HG02938 (cell line): ENCODE results near the gene MTAP.

ENCODE experiments used
- ATAC-seq: cut with Tn5 transposase; IDR thresholded peaks from one replicate; pipeline ENCODE4 v1.9.1; 2021; ENCODE audit warnings: mild to moderate bottlenecking, moderate library complexity; ENCODE audit not compliant: unreplicated experiment

The MTAP gene

DNA sequence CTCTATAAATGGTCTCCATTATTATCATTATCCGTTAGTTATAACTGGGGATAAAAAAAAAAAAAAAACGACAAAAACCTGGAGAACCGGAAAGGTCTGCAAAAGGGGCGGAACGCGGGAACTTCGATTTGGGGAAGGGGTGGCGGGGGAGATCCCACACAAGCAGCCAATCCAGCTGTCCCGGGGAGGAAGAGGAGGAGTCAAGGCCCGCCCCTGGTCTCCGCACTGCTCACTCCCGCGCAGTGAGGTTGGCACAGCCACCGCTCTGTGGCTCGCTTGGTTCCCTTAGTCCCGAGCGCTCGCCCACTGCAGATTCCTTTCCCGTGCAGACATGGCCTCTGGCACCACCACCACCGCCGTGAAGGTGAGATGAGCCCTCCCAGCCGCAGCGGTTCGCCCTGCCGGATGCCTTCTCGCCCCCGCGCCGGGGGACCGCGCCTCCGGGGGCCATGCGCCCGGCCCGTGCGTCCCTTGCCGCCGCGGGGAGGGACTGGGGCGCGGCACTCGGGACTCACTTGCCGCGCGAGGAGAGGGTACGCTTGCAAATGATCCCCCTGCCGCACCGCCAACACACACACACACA lies at the start of gene MTAP:
MTAP (plus strand) TSS at position 219 of the 583 bp plus-strand sequence; CDS start at position 332, 113 bp downstream.
- peak; percentile 78 for ATAC-seq

DNA sequence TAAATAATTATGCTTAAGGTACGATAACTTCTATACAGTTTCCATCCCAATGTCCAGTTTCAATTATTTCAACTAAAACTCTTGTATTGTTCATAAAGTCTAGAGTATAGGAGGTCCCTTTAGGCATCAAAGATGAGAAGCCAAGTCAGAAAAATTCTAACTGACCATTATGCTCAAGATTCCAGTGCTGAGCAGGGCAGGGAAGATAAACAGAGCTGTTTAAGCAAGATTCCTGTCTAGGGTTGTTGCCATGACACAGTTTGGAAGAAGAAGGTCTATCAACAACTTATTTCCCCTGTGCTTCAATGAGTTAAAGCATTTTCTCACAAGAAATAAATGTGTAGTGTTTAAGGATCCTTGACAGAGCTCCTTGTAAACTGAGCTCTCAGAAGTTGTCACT lies 48.9 kb upstream of the MTAP start:
- no peak for ATAC-seq

DNA sequence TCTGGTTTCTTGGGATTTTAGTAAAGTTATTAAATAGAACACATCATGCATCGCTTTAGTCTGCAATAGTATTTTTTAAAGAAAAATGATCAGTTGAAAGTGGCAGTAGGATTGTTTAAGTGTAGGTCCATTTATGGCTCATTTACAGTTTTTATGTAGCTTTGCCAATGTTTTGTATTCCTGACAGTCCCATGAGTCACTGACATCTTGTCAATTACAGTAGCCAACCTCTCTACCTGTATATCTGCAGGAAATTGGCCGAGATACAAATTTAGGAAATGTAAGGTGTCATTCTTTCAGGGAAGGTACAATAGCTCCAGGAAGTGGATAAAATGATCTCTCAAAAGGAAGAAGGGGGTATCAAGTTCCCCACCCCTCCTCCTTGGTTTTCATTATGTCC lies 47.7 kb upstream of the MTAP start:
- no peak for ATAC-seq

DNA sequence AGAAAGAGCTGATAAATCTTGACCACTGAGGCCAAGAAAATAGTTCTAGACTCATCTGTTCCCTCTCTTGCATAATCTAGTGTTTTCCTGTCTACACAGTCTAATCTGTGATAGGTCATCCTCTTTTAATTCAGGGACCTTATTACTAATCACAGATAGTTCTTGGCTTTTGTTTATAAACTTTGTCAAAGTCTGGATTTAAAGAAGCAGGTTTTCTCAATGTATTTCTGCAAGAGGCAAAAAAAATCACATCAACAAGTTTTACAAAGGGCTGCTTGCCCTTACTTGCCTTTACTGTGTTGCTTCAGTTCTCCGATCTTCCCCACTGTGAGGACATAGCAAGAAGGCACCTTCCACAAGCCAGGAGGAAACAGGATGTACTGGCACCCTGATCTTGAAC lies 43.9 kb upstream of the MTAP start:
- no peak for ATAC-seq

DNA sequence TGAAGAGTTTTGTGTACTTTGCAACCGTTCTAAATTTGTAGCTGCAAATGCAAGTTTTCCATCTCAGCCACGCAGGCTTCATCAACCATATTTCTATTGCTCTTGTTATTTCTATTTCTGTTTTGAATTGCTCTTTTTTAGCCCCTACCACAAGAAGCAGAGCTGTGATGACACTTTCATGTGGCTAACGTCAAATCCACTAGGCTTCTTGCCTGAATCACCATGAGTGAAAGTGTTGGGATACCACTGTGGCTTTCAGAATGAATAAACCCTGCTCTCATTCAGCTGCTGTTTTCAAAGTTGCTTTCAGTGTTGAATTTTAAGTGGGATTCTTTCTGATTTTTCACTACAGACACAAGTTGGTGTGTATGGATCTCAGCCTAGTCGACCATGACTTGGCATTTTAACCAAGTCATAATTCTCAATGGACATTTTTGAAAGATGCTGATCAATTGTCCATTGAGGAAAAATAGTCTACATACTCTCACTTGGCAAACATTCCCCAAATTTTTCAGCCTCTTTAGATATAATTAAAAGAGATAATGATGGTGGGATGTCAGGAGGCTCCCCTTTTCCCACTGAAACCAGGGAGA lies 41.0 kb upstream of the MTAP start:
- ATAC-seq: peak; percentile 89

DNA sequence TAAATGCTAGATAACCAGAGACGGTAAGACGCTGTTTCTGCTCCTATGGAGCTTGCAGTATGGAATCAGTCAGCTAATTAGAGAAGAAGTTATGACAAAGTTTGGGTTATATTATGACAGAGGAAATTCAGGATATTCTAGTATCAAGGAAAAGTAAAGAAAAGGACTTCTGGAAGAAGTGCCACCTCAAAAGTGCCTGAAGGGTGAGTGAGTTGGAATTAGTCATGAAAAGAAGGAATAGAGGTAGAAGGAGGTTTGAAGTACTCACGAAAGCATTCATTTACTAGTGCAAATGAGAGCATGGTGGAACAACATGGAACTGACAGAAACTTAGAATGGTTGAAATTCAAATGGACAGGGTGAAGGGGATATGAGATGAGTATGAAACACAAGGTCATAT lies 40.4 kb upstream of the MTAP start:
- no peak for ATAC-seq

DNA sequence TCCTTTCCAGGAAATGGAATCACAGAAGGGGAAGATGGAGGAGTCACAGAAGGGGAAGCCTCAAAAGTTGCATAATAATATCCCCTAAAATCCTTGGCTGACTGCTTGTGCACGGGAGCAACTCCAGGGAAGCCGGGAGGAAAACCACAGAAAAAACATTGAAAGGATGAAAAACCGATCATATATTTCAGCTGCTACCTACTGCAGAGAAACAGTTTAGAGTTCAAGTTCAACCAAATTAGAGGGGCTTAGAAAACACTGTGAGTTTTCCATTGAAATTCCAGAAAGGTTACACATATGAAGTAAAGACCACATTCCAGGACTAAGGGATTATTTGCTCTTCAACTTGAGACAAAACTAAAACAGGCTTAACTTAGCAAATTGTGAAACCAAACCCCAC lies 37.6 kb upstream of the MTAP start:
- ATAC-seq: no peak

DNA sequence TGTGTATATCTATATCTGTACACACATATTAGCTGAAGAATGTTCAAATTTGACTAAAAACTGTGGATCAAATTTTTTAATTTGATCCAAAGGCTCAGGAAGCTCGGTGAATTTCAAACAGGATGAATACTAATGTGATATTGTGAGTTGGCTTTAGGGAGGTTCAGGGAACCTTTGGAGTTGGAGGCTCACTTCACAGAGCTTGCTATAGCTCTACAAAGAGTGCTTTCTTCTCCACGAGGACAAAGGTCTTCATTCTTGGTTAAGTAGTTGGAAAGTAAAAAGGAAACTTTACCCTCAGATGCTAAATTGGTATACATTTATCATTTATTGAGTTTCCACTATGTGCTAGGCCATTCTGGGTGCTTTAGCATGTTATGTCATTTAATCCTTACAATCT lies 36.3 kb upstream of the MTAP start:
- no peak for ATAC-seq

DNA sequence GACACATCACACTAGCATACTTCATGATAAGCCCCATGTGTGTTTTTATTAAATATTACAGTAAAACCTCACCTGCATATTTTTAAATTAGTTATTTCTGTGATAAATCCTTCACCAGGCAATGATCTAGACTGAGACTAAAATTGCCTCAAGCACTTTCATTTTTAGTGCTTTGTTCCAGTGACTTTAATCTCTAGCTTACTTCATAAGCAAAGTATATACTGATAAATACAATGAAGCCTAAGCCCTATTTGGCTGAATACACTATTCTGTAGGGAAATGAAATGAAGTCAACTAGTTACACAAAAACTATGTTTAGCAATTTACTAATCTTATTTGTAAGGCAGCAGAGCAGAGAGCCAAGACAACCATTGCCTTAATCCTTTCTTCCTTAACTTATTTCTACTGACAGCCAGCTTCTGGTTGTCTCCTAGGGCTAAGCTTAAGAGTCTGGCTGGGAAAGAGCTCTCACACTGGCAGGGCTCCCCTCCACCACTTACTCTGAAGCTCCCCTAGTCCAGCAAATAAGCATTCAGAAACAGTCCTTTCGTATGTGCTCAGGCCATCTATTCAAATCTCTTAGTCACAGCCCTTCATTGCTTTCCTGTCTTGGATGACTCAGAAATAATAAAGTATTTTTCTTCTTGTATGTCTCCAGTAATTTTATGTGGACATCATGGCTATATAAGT lies 31.4 kb upstream of the MTAP start:
- ATAC-seq: no peak

DNA sequence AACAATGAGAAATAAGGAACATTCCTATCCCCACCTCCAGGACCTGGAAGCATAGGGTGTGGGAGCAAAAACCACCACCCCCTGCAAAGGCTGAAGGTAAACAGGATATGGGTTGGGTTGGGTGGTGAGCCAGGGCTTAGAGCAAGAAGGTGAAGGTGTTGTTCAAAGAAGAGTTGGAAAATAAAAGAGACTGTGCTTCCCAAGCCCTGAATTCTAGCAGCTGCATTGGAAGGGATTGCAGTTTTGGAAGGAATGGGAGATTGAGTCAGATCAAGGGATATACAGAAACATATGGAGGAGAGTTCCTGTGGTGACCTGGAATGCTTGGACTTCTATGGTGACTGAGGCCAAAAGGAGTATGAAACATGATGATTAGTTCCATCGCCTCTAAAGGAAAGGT lies 24.7 kb upstream of the MTAP start:
- no peak for ATAC-seq

DNA sequence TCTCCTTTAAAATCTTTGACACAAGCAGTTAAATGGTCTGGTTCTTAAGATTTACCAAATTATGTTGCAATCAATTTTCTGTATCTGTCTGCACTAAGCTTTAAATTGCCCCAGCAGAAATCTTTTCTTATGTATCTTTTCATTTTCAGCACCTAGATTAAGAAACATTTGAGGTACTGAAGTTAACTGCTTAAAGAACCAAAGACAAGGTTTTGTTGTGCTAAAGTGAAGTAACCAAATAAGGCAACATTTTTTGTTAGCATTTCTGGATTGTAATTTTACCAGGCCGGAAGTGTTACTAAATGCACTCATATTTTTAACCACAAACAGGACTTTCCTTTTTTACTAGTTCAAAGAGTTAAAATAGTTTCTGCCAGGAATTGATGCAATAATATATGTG lies 24.1 kb upstream of the MTAP start:
- no peak for ATAC-seq

DNA sequence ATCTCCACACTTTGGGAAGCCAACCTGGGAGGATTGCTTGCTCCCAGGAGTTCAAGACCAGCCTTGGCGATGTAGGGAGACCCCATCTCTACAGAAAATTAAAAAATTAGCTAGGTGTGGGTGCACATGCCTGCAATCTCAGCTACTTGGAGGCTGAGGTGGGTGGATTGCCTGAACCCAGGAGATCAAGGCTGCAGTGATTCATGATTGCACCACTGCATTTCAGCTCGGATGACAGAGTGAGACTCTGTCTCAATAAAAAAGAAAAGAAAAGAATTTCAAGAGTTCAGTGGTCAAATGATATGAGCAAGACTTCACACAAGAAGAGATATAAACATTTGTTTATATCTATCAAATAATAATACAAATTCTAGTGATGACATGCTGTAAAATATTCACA lies 23.0 kb upstream of the MTAP start:
- no peak for ATAC-seq

DNA sequence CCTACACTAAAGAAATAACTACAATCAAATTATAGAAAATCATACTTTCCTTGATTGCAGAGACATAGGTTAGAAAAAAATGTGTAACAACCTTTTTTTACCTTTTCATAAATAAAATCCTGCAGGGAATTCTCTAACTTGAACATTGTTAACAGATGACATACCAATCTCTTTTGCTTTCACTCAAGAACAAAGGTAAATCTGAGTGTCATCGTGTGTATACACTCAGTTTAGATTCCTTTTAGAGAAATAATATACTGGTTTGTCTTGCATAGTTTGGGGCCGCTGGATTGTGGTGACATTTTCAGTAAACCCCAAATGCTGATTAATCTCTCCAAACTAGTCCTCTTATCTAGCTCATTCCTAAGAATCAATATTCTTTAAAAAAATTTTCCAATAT lies 20.8 kb upstream of the MTAP start:
- ATAC-seq: no peak

DNA sequence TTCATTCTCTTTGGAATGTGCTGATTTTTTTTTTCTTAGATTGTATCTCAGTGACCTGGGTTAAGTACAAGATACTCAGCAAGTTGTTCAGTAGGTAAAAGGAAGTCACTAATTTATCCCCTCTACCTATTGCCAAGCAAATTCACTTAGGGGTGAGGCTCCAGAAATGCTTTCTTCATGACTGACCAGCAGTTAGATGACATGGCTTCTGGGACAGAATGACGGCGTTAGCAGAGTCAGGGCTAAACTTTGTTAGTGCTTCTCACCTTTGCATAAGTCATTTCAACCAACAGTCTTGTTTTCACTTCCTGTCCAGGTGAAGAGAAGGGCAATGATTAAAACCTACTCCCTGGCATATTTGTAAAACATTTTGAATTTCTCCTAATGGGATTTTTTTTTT lies 20.2 kb upstream of the MTAP start:
- no peak for ATAC-seq

DNA sequence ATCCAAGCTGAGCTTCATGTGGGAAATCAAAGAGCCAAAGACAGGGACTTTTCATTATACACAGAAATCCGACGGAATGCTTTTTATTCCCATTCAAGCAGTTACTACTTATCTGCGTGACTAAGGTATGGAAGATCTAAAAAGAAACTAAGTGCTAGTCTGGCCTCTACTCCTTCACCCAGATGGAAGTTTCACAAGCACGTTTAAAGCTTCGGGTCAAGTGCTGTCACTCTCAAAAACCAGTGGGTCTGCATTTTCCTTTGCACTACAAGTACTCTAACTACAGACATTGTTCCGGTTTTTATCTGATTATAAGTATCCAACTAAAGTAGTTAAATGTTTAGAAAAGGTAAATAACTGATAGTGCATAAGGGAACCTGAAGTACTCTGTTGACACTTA lies 13.7 kb upstream of the MTAP start:
- no peak for ATAC-seq

DNA sequence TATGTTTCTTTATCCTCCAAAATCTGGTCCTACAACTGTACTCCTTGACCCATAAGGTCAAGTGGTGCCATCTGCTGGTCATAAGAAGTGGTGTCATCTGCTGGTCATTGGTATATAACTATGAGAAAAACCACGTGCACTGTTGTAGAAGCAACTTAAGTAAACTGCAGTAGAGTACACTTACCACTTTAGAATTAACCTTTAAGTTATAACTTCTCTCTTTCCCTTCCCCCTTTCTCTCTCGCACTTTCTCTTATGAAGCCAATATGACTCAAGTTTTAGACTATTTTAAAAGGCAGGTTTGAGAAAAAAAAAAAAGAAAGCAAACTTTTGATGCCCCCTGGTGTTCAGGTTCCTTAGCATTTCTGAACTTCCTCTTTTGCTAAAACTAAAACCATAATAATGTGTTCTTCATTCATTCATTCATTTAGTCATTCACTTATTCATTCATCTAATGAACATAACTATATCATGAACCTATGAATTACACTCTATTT lies 12.8 kb upstream of the MTAP start:
- peak; percentile 100 for ATAC-seq

DNA sequence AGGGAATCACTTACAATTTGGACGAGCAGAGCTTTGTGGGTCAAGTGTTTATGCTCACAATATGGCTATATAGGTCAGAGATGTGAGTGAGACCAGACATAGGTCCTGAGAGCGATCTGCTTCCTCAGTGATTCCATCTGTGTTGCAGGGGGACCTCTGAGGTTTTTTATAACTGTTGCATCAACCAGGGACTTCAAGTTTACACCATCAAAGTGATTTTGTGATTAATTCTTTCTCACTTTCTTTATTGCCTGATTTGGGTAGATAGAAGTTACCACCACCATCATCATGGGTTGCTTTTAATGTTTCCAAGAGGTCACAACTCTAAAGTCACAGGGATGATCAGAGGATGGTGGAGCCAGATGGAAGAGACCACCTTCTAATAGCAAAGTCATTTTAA lies 7.0 kb upstream of the MTAP start:
- no peak for ATAC-seq

DNA sequence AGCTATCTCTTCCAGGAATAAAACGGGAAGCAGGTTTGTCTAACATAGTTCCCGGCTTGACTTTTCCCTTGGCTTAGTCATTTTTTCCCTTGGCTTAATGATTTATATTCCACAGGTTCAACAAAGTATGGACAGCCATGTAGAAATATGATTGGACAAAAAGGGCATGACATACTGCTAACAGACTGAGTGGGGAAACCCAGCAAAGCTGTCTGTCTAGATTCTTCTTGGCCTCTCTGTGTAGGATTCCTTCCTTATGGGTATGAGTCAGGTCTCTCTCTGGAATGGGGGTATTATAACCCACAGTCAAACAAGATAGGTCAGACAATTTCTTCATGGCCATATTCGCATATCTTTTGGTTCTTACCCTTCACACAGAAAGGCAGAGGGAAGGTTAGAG lies 5.7 kb upstream of the MTAP start:
- ATAC-seq: no peak

DNA sequence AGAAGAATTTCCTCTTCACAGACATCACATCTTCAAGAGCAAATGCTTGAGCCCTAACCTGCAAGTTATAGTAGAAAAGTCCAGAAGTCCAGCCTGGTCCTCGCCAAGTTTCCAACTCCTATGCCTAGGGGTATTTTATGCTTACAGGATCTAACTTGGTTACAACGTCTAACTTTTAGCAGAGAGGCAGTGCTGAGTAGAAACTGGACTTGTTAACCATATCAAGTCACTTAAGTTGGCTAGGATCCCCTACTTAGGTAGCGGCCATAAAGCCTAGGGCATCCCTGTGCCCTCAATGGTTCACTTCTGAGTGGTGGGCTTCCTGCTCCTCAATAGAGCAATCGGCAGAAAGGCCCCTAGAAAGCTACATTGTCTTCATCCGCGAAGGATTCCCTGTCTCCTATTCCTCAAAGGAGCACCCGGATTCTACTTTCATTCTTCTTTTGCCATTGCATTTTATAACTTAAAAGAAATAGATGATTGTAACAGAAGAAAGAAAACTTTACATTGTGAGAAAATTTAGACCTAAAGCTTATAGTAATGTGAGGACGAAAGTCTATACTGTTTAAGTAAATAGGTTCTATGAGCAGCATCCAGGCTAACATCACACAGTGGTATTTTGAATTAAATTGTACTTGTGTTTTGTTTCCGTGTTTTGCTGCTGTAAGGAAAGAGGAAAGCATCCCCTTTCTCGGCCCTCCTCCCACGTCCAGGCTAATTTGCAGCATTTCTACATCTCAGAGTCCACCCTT lies 1.3 kb upstream of the MTAP start:
- no peak for ATAC-seq

DNA sequence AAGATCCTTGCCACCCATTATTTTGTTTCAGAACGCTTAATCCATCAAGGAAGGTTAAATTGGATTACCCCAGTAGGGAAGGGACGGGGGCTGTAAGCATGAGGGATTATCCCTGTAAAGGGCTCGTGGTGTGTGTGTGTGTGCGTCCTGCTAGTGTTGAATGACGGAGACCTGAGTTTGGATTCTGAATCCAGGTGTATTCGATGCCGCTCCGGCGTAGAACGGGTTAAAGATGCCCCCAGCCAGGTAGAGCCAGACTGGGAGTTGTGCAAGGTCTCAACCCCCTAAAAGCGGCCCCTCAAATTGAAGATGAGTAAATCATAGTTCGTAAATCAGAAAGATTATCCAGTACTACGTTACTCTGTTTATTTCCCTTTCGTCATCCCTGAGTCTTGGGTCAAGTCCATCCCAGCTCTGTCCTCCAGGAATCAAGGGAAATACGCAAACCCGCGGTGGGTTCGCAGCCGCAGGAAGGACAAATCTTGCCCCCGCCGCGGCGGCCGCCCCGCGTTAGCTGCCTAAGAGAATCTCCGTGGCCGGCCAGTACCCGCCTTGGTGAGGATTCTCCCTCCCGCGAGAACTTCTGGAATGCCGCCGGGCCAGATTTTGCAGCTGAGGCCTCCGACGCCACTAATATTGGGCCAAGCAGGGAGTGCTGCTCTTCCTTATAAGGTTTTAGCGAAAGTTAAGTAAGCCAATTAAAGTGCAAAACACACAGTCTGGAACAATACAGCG lies 586 bp upstream of the MTAP start:
- ATAC-seq: peak; percentile 19

DNA sequence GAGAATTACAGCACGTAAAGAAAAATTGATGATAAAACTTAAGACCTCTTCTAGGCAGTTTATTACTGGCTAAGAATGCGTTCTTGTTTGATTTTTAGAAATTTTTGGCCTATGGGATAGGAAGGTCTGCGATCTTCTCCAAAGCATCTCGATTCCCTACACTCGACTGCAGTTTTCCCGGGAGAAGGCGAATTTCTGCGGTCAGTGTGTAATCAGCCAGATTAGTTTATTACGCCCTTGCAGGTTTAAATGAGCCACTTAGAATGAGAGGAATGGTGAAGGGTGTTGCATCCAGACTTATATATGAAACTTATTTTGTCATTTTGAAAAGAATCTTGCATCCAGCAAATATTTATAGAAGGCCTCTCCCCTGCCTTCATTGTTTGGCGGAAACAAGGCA lies 1.2 kb downstream of the MTAP start:
- no peak for ATAC-seq
